ENCODE measurements around the gene STK32C. TPM values are rescaled to one million over a fixed set of nuclear protein-coding genes. Genes with fewer than 3 reads are reported as not detected.

Gene STK32C
- total RNA-seq, 2 experiments from 2014 or later: 19.1 to 21.1 TPM

DNA sequence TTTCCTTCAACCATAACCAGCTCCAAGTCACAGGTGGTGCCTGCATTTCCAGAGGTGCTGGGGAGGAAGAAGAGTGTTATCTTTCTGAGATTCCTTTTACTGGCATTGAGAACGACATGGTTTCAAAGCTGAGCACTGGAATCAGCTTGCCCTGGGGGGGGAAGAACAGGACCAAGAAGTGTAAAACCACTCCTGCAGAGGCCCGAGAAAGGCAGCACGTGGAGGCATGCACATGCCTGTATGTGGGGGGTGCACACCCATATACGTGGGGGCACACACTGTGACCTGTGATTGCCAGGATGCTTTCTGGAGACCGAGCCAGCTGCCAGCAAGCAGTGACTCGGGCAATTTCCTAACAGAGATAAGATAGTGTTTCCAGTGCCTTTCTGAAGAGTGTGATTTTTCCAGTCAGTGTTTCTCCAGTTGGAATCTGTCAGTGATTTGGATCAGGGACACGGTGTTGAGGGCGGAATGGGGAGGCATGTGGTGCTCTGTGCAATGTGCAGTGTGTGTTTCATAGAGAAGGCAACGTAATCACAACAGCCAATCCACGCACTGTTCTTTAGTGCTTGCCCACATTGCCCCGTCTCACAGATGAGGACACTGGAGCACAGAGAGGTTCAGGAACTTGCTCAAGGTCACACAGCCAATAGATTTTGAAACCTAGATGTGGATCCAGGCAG, 28.5 kb upstream of the STK32C start:
- ChIA-PET CTCF (no interaction called here), POLR2A (interaction anchor here (0.9 kb wide), 1 partner anchor 35 kb away, joined by 3 read pairs; no protein-coding TSS in a partner anchor)
- Mint-ChIP-seq H3K27me3 (ENCODE audit: low read depth) (no peaks in the 10 kb centered on the region), H3K27ac (peak overlapping the region; percentile 39), H3K4me3 (peak overlapping the region; percentile 66), H3K9me3 (ENCODE audit: insufficient read depth) (no peaks in the 10 kb centered on the region), H3K36me3 (ENCODE audit: low read depth) (peaks cover 6% of the 10 kb centered on the region), H3K4me1 (ENCODE audit: low read depth) (peaks cover 38% of the 10 kb centered on the region)
- no peak for DNase-seq
- no peak for ATAC-seq

DNA sequence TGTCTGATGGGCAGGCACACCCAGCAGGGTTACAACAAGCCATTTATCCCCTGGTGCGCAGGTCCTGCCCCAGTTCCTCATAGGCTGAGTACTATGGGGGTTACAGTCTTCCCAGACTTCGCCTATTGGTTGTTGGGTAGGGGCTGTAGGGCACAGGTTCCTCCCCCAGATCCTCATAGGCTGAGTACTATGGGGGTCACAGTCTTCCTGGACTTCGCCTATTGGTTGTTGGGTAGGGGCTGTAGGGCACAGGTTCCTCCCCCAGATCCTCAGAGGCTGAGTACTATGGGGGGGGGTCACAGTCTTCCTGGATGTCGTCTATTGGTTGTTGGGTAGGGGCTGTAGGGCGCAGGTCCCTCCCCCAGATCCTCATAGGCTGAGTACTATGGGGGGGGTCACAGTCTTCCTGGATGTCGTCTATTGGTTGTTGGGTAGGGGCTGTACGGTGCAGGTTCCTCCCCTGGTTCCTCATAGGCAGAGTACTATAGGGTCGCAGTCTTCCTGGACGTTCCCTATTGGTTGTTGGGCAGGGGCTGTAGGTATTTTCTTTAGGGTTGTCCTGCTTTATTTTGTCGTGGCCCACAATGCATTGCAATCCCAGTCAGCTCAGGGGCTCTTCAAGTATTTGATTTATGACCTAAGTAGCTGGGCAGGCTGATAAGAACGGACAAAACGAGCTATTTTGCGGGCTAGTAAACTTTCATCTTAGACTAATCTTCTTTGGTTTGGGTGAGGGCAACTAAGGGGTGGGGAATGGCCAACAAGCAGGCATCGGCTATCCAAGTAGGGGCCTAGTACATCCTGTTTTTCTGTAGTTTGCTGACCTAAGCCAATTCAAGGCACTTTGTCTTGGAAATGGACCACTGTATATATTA, 27.7 kb upstream of the STK32C start:
- H3K9me3 Mint-ChIP-seq (ENCODE audit: insufficient read depth): no peaks in the 10 kb centered on the region
- CTCF ChIA-PET: no interaction called here
- POLR2A ChIA-PET: no interaction called here
- H3K36me3 Mint-ChIP-seq (ENCODE audit: low read depth): peaks cover 8% of the 10 kb centered on the region
- peaks cover 38% of the 10 kb centered on the region for H3K4me1 Mint-ChIP-seq (ENCODE audit: low read depth)
- DNase-seq: no peak
- no peak for ATAC-seq
- no peaks in the 10 kb centered on the region for H3K27me3 Mint-ChIP-seq (ENCODE audit: low read depth)
- no peak overlapping the region for H3K27ac Mint-ChIP-seq
- no peak overlapping the region for H3K4me3 Mint-ChIP-seq

DNA sequence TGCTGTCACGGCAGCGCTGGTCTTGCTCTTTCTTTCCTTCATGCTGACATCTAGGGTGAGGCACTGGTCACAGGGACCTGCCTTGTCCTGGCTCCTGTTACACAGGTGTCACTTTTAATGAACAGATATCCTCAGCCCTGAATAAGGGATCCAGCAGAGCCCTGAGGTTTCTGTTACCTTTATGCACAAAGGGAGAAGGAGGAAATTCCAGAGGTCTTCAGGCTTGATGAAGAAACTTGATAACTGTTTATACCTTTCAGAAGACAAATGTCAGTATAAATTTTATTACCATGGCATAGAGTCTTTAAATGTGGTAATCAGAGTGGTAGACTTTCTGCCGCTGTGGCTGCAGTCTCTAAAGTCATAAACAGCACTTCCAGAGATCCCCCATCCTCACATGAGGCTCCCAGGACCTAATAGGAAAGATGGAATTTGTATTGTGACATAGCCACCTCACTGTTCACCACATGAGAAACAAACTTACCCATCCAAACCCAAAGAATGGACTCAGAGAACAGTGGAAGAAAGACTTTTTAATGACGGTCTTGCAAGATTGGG, 27.0 kb upstream of the STK32C start:
- ChIA-PET POLR2A (no interaction called here), CTCF (no interaction called here)
- Mint-ChIP-seq H3K4me1 (ENCODE audit: low read depth) (peaks cover 45% of the 10 kb centered on the region), H3K9me3 (ENCODE audit: insufficient read depth) (no peaks in the 10 kb centered on the region), H3K36me3 (ENCODE audit: low read depth) (peaks cover 15% of the 10 kb centered on the region), H3K27me3 (ENCODE audit: low read depth) (no peaks in the 10 kb centered on the region), H3K4me3 (no peak overlapping the region), H3K27ac (no peak overlapping the region)
- ATAC-seq (no peak), DNase-seq (no peak)

DNA sequence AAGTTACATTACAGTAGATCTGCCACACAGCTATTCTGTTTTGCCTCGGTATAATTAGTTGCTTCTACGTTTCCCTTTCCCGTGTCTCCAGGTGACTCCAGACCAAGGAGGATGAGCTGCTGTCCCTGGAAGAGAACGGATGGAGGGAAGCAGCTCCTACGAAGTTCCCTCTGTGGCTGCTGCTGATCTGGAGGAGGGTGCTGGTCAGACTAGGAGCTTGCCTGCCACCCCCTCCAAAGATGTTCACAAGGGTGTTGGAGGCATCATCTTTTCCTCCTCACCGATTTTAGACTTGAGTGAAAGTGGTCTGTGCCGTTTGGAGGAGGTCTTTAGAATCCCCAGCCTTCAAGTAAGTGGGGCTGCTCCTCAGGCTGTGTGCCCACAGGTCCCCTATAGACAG, 25.6 kb upstream of the STK32C start:
- H3K27ac Mint-ChIP-seq: no peak overlapping the region
- DNase-seq (no peak), ATAC-seq (no peak)
- H3K9me3 Mint-ChIP-seq (ENCODE audit: insufficient read depth): no peaks in the 10 kb centered on the region
- CTCF ChIA-PET: no interaction called here
- H3K4me3 Mint-ChIP-seq: peak overlapping the region; percentile 84
- POLR2A ChIA-PET: no interaction called here
- peaks cover 54% of the 10 kb centered on the region for H3K4me1 Mint-ChIP-seq (ENCODE audit: low read depth)
- H3K27me3 Mint-ChIP-seq (ENCODE audit: low read depth): no peaks in the 10 kb centered on the region
- peaks cover 25% of the 10 kb centered on the region for H3K36me3 Mint-ChIP-seq (ENCODE audit: low read depth)

DNA sequence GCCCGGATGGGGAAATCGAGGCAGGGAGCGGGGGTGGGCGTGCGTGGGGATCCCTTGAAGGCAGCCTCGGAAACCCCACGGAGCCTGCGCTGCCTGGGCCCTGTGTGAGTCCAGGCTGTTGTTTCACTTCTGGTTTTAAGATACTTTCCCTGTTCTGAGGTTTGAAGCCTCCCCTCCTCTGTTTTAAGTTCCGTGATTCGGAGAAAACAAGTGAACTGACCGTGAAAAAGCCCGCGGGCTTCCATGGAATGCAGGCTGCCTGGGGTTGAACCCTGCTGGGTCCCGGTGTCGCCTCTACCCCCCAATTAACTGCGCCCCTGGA, 24.6 kb upstream of the STK32C start:
- ATAC-seq (peak; percentile 29), DNase-seq (no peak)
- ChIA-PET CTCF (no interaction called here), POLR2A (no interaction called here)
- Mint-ChIP-seq H3K27ac (peak overlapping the region; percentile 93), H3K4me3 (peak overlapping the region; percentile 84), H3K36me3 (ENCODE audit: low read depth) (peaks cover 32% of the 10 kb centered on the region), H3K9me3 (ENCODE audit: insufficient read depth) (no peaks in the 10 kb centered on the region), H3K27me3 (ENCODE audit: low read depth) (no peaks in the 10 kb centered on the region), H3K4me1 (ENCODE audit: low read depth) (peaks cover 58% of the 10 kb centered on the region)

DNA sequence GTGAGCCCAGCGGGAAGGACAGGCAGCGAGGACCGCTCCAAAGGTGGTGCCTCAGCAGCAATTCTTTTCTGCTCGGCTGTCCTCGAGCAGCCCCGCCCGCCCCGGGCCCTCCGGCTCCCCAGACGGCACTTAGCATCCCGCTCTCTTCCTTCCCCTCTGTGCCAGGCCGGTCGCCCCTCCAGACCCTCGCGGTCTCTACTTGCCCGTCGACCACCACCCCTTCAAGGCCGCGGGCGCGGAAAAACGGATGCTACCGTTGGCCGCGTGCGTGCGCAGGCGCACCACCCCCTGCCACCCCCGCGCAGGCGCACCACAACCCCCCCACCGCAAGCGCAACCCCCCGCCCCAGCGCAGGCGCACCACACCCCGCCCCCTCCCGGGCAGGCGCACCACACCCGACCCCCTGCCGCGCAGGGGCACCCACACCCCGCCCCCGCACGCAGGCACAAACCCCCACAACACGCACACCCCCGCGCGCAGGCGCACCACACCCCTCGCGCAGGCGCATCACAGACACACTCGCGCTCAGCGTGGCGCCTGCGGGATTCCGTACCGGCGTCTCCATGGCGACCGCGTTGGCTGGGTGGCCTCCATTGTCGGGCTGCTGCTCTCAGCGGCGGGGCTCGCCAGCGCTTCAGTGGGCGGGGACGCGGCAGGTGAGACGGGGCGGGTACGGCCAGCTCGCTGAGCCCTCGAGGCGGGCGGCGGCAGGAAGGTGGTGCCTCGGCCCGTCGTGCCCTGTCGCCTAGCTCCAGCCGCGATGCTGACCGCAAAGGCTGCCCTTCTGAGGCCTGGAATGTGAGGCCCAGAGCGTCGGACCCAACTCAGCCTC, 24.1 kb upstream of the STK32C start, which contains the start of gene LRRC27:
Gene LRRC27 (plus strand): TSS at position 593 of the 832 bp plus-strand sequence. CDS start 1,332 bp downstream, outside the sequence.
- Mint-ChIP-seq H3K27ac (peak within 1 kb of the TSS; percentile 93), H3K9me3 (ENCODE audit: insufficient read depth) (no peaks in the 10 kb centered on the region), H3K4me1 (ENCODE audit: low read depth) (peaks cover 57% of the 10 kb centered on the region), H3K4me3 (peak within 1 kb of the TSS; percentile 84), H3K36me3 (ENCODE audit: low read depth) (peaks cover 36% of the 10 kb centered on the region), H3K27me3 (ENCODE audit: low read depth) (no peaks in the 10 kb centered on the region)
- POLR2A ChIA-PET: no interaction called here
- ATAC-seq: peak; percentile 91
- CTCF ChIA-PET: interaction anchor here (1.7 kb wide), 1 partner anchor 99 kb away, joined by 3 read pairs; no protein-coding TSS in a partner anchor
- peak; percentile 99 for DNase-seq

DNA sequence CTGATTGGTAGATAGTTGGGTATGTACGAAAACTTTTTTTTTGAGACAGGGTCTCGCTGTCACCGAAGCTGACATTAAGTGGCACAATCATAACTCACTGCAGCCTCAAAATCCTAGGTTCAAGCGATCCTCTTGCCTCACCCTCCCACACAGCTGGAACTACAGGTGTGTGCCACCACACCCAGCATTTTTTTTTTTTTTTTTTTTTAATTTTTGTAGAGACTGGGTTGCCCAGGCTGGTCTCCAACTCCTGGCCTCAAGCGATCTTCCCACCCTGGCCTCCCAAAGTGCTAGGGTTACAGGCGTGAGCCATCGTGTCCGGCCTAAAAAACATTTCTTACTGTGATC, 22.7 kb upstream of the STK32C start:
- H3K36me3 Mint-ChIP-seq (ENCODE audit: low read depth): peaks cover 48% of the 10 kb centered on the region
- ChIA-PET CTCF (interaction anchor here (1.7 kb wide), 1 partner anchor 97 kb away, joined by 3 read pairs; no protein-coding TSS in a partner anchor), POLR2A (no interaction called here)
- H3K9me3 Mint-ChIP-seq (ENCODE audit: insufficient read depth): no peaks in the 10 kb centered on the region
- no peaks in the 10 kb centered on the region for H3K27me3 Mint-ChIP-seq (ENCODE audit: low read depth)
- peak overlapping the region; percentile 79 for H3K27ac Mint-ChIP-seq
- no peak for ATAC-seq
- no peak for DNase-seq
- H3K4me1 Mint-ChIP-seq (ENCODE audit: low read depth): peaks cover 47% of the 10 kb centered on the region
- H3K4me3 Mint-ChIP-seq: peak overlapping the region; percentile 84

DNA sequence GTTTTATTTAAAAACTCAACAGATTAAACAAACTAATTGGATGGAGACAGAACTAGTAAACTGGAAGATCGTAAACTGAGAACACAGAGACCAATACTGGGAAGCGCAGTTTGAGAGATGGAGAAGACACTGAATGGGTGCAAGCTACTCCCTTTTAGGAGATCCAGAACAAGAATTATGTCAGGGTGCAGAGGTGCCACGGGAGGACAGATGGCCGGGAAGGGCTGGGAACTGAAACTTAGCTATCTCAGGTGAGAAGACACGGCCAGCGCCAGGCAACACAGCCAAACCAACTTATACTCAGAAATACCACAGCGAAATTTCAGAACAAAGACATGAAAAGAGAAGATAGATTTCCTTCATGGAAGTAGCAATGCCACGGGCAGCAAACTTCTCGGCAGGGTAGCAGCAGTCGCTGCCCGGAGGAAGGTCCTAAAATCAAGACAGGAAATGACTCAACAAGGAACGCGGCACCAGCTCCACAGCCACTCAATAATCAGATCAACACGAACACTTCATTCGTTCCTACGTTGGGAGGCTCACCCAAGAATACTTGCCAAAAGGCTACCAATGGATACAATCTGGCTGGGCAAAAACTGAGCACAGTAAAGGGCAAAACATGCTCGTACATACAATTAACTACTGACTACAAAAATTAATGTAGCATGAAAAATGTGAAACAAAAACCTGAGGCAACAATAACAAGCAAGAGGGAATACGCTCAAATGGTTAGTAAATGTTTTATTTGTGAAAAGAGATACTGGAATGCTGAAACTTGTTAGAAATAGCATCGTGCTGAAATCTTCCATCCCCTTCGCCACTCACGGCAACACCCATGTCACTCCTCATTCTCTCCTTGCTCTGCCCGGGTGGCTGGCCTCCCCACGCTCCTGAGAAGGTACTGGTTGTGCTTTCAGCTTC, 22.1 kb upstream of the STK32C start:
- peak overlapping the region; percentile 79 for H3K27ac Mint-ChIP-seq
- peaks cover 53% of the 10 kb centered on the region for H3K36me3 Mint-ChIP-seq (ENCODE audit: low read depth)
- ATAC-seq (peak; percentile 12), DNase-seq (peak; percentile 55)
- ChIA-PET POLR2A (no interaction called here), CTCF (interaction anchor here (1.7 kb wide), 1 partner anchor 97 kb away, joined by 3 read pairs; no protein-coding TSS in a partner anchor)
- H3K9me3 Mint-ChIP-seq (ENCODE audit: insufficient read depth): no peaks in the 10 kb centered on the region
- H3K27me3 Mint-ChIP-seq (ENCODE audit: low read depth): no peaks in the 10 kb centered on the region
- H3K4me3 Mint-ChIP-seq: peak overlapping the region; percentile 84
- H3K4me1 Mint-ChIP-seq (ENCODE audit: low read depth): peaks cover 48% of the 10 kb centered on the region

DNA sequence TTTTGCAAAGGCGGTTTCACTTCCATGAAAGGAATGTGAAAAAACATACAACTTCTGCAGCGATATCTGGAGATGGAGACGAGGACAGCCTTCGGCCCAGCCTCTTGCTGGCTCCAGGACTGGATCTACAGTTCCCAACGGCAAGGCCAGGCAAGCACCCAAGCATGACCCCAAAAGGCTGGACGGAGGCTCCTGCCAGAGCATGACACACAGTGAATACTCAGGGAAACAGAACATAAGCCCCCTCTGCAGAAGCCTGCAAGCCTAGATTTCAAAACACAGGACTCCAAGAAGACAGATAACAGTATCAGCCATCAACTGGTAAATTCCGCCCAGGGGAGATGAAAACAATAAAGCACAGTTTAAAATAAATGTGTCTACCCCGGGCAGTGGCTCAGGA, 21.0 kb upstream of the STK32C start:
- ChIA-PET CTCF (no interaction called here), POLR2A (no interaction called here)
- ATAC-seq (no peak), DNase-seq (no peak)
- H3K4me1 Mint-ChIP-seq (ENCODE audit: low read depth): peaks cover 50% of the 10 kb centered on the region
- H3K27ac Mint-ChIP-seq: peak overlapping the region; percentile 6
- H3K36me3 Mint-ChIP-seq (ENCODE audit: low read depth): peaks cover 60% of the 10 kb centered on the region
- H3K9me3 Mint-ChIP-seq (ENCODE audit: insufficient read depth): no peaks in the 10 kb centered on the region
- peak overlapping the region; percentile 29 for H3K4me3 Mint-ChIP-seq
- H3K27me3 Mint-ChIP-seq (ENCODE audit: low read depth): no peaks in the 10 kb centered on the region

DNA sequence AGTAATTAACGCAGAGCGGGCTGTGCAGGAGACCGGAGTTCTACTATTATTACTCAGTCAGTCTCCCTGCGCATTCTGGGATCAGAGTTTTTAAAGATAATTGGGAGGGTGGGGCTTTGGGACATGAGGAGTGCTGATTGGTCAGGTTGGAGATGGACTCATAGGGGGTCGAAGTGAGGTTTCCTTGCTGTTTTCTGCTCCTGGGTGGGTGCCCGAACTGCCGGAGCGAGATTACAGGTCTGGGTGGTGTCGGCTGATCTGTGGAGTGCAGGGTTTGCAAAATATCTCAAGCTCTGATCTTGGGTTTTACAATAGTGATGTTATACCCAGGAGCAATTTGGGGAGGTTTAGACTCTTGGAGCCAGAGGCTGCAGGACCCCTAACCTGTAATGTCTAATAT, 20.4 kb upstream of the STK32C start:
- Mint-ChIP-seq H3K9me3 (ENCODE audit: insufficient read depth) (no peaks in the 10 kb centered on the region), H3K27ac (no peak overlapping the region), H3K4me1 (ENCODE audit: low read depth) (peaks cover 45% of the 10 kb centered on the region), H3K27me3 (ENCODE audit: low read depth) (no peaks in the 10 kb centered on the region), H3K36me3 (ENCODE audit: low read depth) (peaks cover 64% of the 10 kb centered on the region), H3K4me3 (no peak overlapping the region)
- ATAC-seq: no peak
- ChIA-PET POLR2A (no interaction called here), CTCF (no interaction called here)
- DNase-seq: no peak

DNA sequence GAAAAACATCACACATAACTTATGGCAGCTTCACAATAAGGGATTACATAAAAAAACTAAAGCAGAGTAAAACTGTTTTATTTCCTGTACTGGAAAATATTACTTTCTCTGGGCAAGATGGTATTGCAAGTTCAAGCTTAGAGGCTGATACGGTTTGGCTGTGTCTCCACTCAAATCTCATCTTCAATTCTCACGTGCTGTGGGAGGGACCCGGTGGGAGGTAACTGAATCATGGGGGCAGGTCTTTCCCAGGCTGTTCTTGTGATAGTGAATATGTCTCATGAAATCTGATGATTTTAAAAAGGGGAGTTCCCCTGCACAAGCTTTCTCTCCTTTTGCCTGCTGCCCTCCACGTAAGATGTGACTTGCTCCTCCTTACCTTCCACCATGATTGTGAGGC, 19.2 kb upstream of the STK32C start:
- H3K9me3 Mint-ChIP-seq (ENCODE audit: insufficient read depth): no peaks in the 10 kb centered on the region
- no peak overlapping the region for H3K4me3 Mint-ChIP-seq
- peaks cover 38% of the 10 kb centered on the region for H3K4me1 Mint-ChIP-seq (ENCODE audit: low read depth)
- H3K27me3 Mint-ChIP-seq (ENCODE audit: low read depth): no peaks in the 10 kb centered on the region
- ATAC-seq (no peak), DNase-seq (no peak)
- ChIA-PET CTCF (no interaction called here), POLR2A (no interaction called here)
- no peak overlapping the region for H3K27ac Mint-ChIP-seq
- peaks cover 63% of the 10 kb centered on the region for H3K36me3 Mint-ChIP-seq (ENCODE audit: low read depth)
